Neural cell (in vitro differentiated cells): Measurements from ENCODE around the gene SRSF12.

Source experiments
- CTCF ChIP-seq: fragments of 450-650 bp; IDR thresholded peaks from 2 replicates; pipeline ENCODE4 v1.5.1; 2014; ENCODE audit warnings: antibody characterized with exemption, mild to moderate bottlenecking, moderate library complexity; ENCODE audit not compliant: poor library complexity, severe bottlenecking
- EP300 ChIP-seq: fragments of 450-650 bp; conservative IDR thresholded peaks from 2 replicates; pipeline ENCODE4 v1.6.1; 2014; ENCODE audit warnings: antibody characterized with exemption, mild to moderate bottlenecking, moderate library complexity; ENCODE audit not compliant: poor library complexity, severe bottlenecking
- MXI1 ChIP-seq: fragments of 450-650 bp; conservative IDR thresholded peaks from 2 replicates; pipeline ENCODE4 v1.6.1; 2014; ENCODE audit warnings: antibody characterized with exemption, mild to moderate bottlenecking; ENCODE audit not compliant: poor library complexity, severe bottlenecking
- POLR2AphosphoS5 ChIP-seq: IDR thresholded peaks from 2 replicates; pipeline ENCODE4 v1.6.1; 2012

- TF ChIP-seq CTCF (peak; percentile 44), MXI1 (peak; percentile 71), EP300 (peak; percentile 51), POLR2AphosphoS5 (peak; percentile 82)
These were observed at the start of gene SRSF12 for GRCh38 chr6:89117211-89118108.
